ENCODE measurements around the gene HMCN1.

HMCN1 gene

DNA sequence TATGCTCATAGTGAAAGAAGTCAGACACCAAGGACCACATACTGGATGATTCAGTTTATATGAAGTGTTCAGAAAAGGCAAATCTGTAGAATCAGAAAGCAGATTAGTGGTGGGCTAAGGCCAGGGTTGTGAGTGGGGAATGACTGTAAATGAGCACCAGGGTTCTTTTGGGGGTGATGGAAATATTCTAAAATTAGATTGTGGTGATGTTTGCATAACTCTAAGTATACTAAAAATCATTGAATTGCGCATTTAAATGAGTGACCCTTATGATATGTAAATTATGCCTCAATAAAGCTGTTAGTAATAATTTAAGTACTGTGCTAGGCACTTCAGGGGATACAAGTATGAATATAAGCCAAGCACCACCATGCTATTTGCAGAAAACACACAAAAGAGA, 384.5 kb downstream of the HMCN1 start:
- TF ChIP-seq SIN3A (IDR thresholded peaks at IDR 0.05; ENCODE audit: borderline replicate concordance, insufficient read depth, low read length): no peak
- TF ChIP-seq FOXP2 (optimal IDR thresholded peaks at IDR 0.05; ENCODE audit: borderline replicate concordance, extremely low read depth, extremely low read length, insufficient read depth): no peak
- no peak for TF ChIP-seq REST (IDR thresholded peaks at IDR 0.05; ENCODE audit: insufficient read depth in 1 of 2, low read depth in 2 of 2, low read length in 2 of 2)
- no peak for TF ChIP-seq POLR2AphosphoS5 (IDR thresholded peaks at IDR 0.05; ENCODE audit: low read depth, low read length)
- TF ChIP-seq TAF1 (IDR thresholded peaks at IDR 0.05; ENCODE audit: borderline replicate concordance, insufficient read depth, low read length): no peak

DNA sequence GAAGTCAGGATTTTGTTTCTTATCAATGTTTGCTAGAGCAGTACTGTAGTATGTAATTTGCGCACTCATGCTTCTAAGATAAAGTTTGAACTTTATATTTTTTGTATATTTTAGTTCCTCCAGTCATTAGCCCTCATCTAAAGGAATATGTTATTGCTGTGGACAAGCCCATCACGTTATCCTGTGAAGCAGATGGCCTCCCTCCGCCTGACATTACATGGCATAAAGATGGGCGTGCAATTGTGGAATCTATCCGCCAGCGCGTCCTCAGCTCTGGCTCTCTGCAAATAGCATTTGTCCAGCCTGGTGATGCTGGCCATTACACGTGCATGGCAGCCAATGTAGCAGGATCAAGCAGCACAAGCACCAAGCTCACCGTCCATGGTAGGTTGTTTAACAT, 388.6 kb downstream of the HMCN1 start:
- TF ChIP-seq REST (IDR thresholded peaks at IDR 0.05; ENCODE audit: insufficient read depth in 1 of 2, low read depth in 2 of 2, low read length in 2 of 2) (no peak), SIN3A (IDR thresholded peaks at IDR 0.05; ENCODE audit: borderline replicate concordance, insufficient read depth, low read length) (no peak), TAF1 (IDR thresholded peaks at IDR 0.05; ENCODE audit: borderline replicate concordance, insufficient read depth, low read length) (no peak), POLR2AphosphoS5 (IDR thresholded peaks at IDR 0.05; ENCODE audit: low read depth, low read length) (no peak), FOXP2 (optimal IDR thresholded peaks at IDR 0.05; ENCODE audit: borderline replicate concordance, extremely low read depth, extremely low read length, insufficient read depth) (no peak)

DNA sequence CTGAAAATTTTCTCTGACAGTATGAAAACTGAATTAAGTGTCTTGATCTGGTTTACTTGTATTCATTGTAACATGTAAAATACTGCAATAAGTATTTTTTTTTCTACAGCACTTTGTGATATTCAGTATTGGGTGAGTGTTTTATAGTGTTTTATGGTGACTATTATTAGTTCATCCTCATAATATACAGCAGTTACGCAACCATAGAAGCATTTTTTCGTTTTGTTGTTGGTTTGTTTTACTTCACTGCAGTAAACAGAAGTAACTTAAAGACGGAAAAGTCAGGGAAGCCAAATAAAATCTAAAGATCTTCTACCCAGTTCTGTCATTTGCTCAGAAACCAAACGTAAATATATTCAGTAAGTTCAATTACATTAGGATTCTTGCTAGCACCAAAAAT, 390.8 kb downstream of the HMCN1 start:
- no peak for TF ChIP-seq POLR2AphosphoS5 (IDR thresholded peaks at IDR 0.05; ENCODE audit: low read depth, low read length)
- TF ChIP-seq REST (IDR thresholded peaks at IDR 0.05; ENCODE audit: insufficient read depth in 1 of 2, low read depth in 2 of 2, low read length in 2 of 2): no peak
- no peak for TF ChIP-seq TAF1 (IDR thresholded peaks at IDR 0.05; ENCODE audit: borderline replicate concordance, insufficient read depth, low read length)
- no peak for TF ChIP-seq SIN3A (IDR thresholded peaks at IDR 0.05; ENCODE audit: borderline replicate concordance, insufficient read depth, low read length)
- no peak for TF ChIP-seq FOXP2 (optimal IDR thresholded peaks at IDR 0.05; ENCODE audit: borderline replicate concordance, extremely low read depth, extremely low read length, insufficient read depth)

DNA sequence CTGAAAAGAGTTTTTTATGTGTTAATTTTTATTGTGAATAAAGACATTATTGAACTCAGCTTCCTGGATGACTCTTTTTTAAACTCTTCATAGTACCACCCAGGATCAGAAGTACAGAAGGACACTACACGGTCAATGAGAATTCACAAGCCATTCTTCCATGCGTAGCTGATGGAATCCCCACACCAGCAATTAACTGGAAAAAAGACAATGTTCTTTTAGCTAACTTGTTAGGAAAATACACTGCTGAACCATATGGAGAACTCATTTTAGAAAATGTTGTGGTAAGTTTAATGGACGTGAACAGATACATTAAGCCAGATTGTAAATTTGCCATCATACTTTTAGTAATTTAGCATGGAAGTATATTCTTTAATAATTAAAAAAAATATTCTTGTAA, 391.3 kb downstream of the HMCN1 start:
- no peak for TF ChIP-seq SIN3A (IDR thresholded peaks at IDR 0.05; ENCODE audit: borderline replicate concordance, insufficient read depth, low read length)
- no peak for TF ChIP-seq REST (IDR thresholded peaks at IDR 0.05; ENCODE audit: insufficient read depth in 1 of 2, low read depth in 2 of 2, low read length in 2 of 2)
- TF ChIP-seq POLR2AphosphoS5 (IDR thresholded peaks at IDR 0.05; ENCODE audit: low read depth, low read length): no peak
- no peak for TF ChIP-seq FOXP2 (optimal IDR thresholded peaks at IDR 0.05; ENCODE audit: borderline replicate concordance, extremely low read depth, extremely low read length, insufficient read depth)
- no peak for TF ChIP-seq TAF1 (IDR thresholded peaks at IDR 0.05; ENCODE audit: borderline replicate concordance, insufficient read depth, low read length)

- TF ChIP-seq TAF1 (IDR thresholded peaks at IDR 0.05; ENCODE audit: borderline replicate concordance, insufficient read depth, low read length): no peak
- no peak for TF ChIP-seq SIN3A (IDR thresholded peaks at IDR 0.05; ENCODE audit: borderline replicate concordance, insufficient read depth, low read length)
- TF ChIP-seq POLR2AphosphoS5 (IDR thresholded peaks at IDR 0.05; ENCODE audit: low read depth, low read length): no peak
- TF ChIP-seq FOXP2 (optimal IDR thresholded peaks at IDR 0.05; ENCODE audit: borderline replicate concordance, extremely low read depth, extremely low read length, insufficient read depth): no peak
- TF ChIP-seq REST (IDR thresholded peaks at IDR 0.05; ENCODE audit: insufficient read depth in 1 of 2, low read depth in 2 of 2, low read length in 2 of 2): no peak
Measured at GRCh38 chr1:186129758-186130157, 395.6 kb downstream of the HMCN1 start.
